Activated naive CD8-positive, alpha-beta T cell treated with anti-CD3 and anti-CD28 coated beads, Interleukin-2, amount 50 U/mL, for 16 hours (primary cell): Measurements from ENCODE around the gene FSIP2.
"Not testable (repeated sequence)": the region's sequence is repeated elsewhere in the genome, so short reads cannot be mapped to it uniquely, and the experiment has no call there.

Experiments
- DNase-seq: peaks from one replicate; pipeline ENCODE4 v3.0.0-alpha.2; 2020; ENCODE audit warnings: low read depth, low spot score

FSIP2 gene

GRCh38 chr2:185807351-185807750, 68.7 kb downstream of the FSIP2 start:
- DNase-seq = no peak

DNA sequence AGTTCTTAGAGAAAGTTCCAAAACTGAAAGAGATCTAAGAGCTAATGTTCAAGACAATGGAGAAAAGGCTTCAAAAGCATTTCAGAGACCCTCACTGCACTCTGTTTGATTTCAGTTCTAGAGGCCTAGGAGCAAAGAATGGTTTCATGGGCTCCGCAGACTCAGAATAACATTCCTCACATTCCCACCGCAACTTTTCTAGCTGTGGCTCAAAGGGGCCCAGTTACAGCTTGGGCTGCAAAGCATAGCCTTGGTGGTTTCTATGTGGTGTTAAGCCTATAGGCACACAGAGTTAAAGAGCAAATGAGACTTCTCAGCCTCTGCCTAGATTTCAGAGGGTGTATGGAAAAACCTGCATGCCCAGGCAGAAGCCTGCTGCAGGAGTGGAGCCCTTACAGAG, 73.0 kb downstream of the FSIP2 start:
- no peak for DNase-seq

DNA sequence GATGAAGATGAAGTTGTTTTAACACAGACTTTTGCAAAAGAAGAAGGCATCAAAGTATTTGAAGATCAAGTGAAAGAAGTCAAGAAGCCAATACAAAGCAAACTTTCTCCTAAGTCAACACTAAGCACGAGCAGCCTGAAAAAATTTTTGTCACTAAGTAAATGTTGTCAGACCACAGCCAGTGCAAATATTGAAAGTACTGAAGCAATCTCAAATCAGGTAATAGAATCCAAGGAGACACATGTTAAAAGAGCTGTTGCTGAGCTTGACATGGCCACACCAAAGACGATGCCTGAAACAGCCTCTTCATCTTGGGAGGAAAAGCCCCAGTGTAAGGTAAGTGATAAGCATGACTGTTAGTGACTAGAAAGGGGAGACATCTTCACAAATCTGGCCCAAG, 75.1 kb downstream of the FSIP2 start:
- DNase-seq = no peak

DNA sequence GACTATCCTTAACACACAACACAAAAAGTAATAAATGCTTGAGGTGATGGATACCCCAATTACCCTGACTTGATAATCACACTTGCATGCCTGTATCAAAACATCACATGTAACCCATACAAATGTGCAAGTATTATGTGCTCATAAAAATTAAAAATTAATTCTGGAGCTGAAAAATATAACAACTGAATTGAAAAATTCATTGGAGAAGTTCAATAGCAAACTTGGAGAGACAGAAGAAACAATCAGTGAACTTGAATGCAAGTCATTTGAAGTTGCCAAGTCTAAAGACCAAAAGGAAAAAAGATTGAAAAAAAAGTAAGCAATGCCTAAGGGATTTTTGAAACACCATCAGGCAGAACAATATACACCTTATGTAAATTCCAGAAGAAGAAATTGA, 79.4 kb downstream of the FSIP2 start:
- DNase-seq = no peak

DNA sequence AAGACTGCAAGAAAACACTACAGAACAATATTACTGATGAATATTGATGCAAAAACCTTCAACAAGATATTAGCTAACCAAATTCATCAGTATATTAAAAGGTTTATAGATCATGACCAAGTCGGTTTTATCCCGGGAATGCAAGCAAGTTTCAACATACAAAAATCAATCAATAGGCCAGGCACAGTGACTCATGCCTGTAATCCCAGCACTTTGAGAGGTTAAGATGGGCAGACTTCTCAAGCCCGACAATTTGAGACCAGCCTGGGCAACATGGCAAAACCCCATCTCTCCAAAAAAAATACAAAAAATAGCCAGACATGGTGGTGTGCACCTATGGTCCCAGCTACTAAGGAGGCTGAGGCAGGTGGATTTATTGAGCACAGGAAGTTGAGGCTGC, 82.9 kb downstream of the FSIP2 start:
- no peak for DNase-seq

DNA sequence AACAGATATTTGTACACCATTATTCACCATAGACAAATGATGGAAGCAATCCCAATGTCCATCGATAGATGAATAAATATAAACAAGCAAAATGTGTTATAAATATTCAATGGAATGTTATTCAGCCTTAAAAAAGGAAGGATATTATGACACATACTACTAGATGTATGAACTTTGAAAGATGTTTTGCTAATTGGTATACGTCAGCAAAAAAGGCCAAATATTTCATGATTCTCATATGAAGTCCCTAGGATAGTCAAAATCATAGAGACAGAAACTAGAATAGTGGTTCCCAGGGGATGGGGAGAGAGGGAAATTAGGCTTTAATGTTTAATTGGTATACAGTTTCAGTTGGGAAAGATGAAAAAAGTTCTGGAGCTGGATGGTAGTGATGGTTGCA, 85.2 kb downstream of the FSIP2 start:
- no peak for DNase-seq

DNA sequence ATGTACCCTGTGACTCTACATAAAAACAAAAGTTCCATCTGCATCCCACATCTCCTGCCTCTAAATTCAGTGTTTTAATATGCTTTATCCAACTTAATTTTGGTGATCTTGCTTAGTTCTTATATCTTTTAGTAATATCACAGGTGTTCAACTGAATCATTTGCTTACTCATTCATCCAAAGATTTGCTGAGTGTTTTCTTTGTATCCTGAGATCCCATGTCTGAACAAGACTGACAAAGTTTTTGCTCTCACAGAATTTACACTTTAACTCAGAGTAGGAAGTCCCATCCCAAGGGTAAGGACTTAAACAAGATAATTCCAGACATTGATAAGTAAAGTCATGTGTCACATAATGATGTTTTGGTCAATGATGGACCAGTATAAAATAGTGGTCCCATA, 87.0 kb downstream of the FSIP2 start:
- DNase-seq = no peak

GRCh38 chr2:185828326-185828725, 89.7 kb downstream of the FSIP2 start:
- no peak for DNase-seq

DNA sequence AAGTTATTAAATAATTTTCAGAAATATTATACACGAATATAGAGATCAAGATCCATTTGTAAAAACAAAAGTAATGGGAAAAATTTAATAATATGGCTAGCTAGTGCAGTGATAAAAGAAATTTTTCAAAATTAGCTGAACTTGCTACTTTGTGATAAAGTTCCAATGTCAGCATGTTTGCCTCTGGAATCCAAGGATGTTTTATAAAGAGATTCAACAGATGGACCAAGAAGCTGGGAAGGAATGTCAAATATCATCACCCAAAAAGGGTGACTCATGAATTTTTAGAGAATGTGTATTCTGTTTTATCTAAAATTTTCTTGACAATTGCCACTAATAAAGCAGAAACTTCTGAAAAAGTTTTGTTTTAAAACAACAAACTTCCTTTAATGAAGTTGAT, 95.3 kb downstream of the FSIP2 start:
- no peak for DNase-seq

DNA sequence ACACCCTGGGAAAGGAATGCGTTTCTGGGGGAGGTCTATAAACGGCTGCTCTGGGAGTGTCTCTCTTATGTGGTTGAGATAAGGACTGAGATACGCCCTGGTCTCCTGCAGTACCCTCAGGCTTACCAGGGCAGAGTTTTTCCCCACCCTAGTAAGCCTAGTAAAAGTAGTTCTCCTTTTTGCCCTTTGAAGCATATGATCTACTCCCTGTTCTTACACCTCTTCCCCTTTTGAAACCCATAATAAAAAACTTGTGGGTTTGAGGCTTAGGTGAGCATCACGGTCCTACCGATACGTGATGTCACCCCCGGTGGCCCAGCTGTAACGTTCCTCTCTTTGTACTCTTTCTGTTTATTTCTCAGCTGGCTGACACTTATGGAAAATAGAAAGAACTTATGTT, 97.4 kb downstream of the FSIP2 start:
- no peak for DNase-seq

DNA sequence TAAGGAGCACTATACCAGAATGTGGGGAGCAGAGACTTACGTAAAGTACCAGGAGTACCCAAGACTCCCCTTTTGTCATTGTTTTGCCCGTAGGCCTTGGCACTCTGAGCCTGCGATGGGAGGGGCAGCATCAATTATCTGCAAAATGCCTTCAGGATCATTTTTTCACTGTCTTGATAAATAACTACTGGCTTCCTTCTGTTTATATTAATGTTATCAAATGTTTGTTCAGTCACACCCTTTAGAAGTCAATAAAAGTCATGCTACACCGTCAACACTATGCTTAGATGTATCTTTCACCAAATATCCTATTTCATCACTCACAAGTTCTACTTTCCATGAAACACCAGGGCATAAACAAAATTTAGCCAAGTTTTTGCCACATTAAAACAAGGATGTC, 116.3 kb downstream of the FSIP2 start:
- no peak for DNase-seq

DNA sequence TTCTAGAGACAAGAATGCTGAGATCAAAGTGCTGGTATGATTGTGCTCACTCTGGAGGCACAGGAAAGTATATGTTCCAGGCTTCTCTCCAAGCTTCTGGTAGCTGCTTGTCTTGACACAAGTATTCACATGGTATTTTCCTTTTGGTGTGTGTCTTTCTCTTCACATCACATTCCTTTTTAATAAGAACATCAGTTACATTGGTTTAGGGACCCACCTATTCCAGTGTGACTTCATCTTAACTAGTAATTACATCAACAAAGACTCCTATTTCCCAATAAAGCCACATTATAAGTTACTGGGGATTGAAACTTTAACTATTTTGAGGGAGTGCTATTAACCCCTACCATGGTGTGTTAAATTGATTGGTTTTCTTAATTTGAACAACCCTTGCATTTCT, 119.1 kb downstream of the FSIP2 start:
- DNase-seq = no peak

GRCh38 chr2:185859506-185859905, 120.9 kb downstream of the FSIP2 start:
- no peak for DNase-seq

DNA sequence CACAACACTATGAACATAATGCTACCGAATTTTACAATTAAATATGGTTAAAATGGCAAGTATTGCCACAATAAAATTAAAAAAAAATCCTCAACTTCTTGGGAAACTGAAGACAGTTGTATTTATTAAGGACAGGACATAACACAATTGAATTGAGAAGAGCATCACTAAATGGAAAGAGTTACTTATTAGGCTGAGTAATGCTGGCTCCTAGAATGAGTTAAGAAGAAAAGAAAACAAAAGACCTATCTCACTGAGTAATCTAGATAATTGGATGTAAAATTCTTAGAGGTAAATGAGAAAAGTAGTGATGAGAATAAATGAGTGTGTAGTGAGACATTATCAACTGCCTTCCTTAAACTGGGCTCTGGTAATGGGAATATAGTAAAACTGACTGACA, 121.7 kb downstream of the FSIP2 start:
- DNase-seq = no peak

DNA sequence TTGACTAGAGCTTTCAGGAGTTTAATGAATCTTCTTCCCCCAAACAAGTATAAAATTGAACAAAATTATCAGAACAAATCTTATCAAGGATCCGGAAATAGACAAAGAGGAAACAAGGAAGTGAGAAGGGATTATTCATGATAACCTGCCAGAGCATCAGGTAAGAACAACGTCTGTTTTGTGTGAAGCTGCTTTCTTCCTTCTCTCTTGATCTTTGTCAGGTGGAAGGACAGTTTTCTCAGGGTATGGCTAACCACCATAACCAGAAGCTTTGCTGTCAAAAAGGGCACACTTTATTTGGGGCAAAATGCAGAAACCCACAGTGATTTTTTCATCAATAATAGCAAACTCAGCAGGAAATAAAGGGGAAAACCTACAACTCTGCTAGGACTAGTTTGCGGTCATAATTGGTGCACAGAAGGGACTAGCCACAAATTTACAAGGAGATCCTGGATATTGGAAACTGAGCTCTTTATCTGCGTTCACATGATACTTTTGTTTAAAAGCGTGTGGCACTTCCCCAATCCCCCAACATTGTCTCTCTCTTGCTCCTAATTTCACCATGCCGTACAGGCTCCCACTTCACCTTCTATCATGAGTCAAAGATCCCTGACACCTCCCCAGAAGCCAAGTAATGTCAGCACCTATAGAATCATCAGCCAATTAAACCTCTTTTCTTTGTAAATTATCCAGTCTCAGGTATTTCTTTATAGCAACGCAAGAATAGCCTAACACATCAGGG, 124.2 kb downstream of the FSIP2 start:
- DNase-seq = no peak

DNA sequence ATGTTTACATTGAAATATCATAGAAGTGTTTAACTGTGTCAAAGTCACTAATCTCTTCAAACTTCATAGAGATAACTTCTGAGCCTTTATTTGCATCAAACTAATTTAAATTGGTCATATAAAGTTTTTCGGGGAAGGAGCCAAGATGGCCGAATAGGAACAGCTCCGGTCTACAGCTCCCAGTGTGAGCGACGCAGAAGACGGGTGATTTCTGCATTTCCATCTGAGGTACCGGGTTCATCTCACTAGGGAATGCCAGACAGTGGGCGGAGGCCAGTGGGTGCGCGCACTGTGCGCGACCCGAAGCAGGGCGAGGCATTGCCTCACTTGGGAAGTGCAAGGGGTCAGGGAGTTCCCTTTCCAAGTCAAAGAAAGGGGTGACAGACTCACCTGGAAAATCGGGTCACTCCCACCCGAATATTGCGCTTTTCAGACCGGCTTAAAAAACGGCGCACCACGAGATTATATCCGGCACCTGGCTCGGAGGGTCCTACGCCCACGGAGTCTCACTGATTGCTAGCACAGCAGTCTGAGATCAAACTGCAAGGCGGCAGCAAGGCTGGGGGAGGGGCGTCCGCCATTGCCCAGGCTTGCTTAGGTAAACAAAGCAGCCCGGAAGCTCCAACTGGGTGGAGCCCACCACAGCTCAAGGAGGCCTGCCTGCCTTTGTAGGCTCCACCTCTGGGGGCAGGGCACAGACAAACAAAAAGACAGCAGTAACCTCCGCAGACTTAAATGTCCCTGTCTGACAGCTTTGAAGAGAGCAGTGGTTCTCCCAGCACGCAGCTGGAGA, 126.1 kb downstream of the FSIP2 start:
- DNase-seq = not testable (repeated sequence)

DNA sequence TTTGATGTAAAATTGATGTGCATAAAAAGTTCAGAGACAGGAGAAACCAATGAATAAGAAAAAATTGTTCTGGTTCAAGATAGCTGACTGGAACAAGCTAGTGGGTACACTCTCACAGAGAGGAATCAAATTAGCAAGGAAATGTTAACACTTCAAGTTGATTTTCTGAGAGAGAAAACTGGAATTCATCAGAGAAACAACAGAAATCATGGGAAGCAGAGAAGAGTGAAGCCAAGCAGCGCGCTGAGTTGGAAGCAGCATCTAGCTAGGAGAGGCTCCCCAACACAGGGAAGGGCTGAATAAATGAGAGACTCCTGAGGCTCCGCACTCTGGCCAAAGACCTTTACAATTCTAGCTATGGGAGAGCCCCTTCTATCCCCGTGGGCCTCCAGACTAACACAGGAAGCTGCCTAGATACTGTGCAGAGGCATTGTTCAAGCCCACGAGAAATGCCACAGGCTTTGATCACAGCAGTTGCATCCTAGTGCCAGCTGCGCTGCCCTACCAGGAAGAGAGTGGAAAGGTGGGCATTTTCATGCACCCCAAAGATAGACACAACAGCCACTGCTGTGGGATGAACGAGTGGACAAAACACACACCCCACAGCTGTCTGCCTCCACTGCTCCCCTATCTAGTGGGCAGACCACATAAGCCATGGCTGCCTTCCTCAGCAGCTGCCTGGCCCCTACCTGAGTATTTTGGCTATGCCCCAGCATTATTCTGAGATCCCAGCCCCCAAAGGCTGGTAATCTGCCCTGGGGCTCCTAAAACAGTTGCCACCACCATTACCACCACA, 136.7 kb downstream of the FSIP2 start:
- no peak for DNase-seq

DNA sequence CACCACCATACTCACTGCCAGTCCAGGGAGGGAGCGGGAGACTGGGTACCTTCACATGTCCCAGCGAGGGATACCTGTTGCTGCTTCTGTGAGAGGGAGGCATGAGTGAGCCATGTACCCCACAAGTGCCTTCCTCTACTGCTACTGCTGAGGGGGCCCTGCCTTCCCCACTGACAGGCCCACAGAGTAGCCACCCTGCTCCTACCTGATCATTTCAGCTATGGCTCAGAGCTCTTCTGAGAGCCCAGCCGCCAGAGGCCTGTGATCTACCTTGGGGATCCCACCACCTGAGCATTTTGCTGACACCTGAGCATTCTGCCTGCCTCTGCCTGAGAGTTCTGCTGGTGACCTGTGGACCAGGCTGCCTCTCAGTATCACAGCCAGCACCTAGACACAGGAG, 137.6 kb downstream of the FSIP2 start:
- DNase-seq = no peak

GRCh38 chr2:185880396-185880795, 141.8 kb downstream of the FSIP2 start:
- no peak for DNase-seq
